HG02884 (cell line): Measurements from ENCODE around the gene FREM1.

Experiments used
- ATAC-seq: cut with Tn5 transposase; IDR thresholded peaks from one replicate; pipeline ENCODE4 v1.9.1; 2021; ENCODE audit warnings: mild to moderate bottlenecking, moderate library complexity; ENCODE audit not compliant: unreplicated experiment

Gene FREM1

GRCh38 chr9:14870090-14870489, 40.1 kb downstream of the FREM1 start:
- ATAC-seq: no peak

GRCh38 chr9:14869671-14870070, 40.6 kb downstream of the FREM1 start:
- ATAC-seq: no peak

DNA sequence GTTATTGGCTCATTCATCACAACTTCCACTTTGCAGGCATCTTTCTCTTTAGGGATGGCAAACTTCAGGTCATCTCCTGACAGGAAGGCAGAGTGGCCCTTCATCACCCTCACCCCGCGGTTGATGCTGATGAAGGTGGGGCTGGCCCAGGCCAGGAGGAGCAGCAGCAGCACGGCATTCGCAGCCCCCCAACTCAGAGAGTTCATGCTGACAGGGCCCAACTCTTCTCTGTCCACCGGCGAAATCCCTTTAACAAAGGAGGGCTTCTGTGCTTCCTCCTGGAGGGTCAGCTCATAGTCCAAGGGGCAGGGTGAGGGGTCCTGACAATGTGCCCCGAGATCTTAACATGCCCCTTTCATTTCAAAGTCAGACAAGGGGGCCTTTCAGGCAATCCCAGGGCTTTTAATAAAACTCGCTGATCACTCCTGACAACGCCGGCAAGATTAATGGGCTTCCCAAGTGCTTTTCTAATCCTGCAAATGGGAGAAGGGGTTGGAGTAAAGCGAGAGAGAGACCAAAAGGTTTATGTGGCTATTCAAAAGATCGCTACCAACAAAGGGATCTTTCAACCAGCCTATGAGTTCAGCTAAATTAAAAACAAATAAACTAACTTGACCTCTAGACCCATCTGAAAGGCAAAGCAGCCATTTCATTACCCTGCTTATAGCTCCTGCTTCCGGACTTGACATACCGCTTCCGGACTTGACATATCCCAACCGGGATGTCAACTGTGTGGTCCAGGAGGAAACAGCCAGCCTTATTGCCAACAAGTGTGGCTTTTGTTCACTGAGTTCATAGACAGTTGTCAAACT, 41.2 kb downstream of the FREM1 start:
- no peak for ATAC-seq

DNA sequence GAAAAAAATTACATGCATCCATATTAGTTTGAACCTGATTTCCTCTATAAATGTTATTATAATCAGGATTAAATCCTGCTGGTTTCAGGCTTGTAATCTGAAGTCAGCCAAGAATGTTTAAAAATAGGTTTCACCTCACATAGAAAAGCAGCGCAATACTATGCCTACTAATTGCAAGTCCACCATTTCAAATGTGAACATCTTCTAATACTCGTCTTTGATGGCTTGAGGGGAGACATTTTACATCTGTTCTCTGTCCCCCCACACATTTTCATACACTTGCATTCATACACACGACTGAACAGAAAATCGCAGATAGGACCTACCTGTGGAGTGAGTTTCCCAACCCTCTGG, 41.8 kb downstream of the FREM1 start:
- ATAC-seq: no peak

DNA sequence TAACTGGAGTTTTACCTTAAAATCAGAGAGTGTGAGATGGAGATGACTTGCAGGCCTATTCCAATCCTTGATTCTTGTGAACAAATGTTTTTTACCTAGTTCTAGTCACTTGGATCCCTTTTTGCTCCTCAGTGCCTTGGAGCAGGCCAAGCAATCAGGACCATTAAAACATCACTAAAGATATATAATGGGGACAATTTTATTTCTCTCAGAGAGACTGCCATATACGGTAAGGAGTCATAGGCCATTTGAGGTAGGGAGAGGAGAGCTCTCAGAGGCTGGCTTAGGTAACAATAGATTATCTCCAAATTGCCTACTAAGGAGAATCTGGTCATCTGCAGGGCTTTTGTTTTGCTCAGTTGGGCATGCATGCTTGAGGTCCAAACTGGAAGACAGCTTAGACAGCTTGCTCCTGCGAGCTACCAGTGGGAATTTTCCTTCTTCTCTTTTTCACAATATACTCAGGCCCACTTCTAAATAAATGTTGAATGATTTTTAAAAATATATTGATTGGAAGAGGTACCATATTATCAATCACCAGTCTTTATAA, 44.0 kb downstream of the FREM1 start:
- no peak for ATAC-seq

GRCh38 chr9:14864309-14864708, 45.9 kb downstream of the FREM1 start:
- no peak for ATAC-seq

DNA sequence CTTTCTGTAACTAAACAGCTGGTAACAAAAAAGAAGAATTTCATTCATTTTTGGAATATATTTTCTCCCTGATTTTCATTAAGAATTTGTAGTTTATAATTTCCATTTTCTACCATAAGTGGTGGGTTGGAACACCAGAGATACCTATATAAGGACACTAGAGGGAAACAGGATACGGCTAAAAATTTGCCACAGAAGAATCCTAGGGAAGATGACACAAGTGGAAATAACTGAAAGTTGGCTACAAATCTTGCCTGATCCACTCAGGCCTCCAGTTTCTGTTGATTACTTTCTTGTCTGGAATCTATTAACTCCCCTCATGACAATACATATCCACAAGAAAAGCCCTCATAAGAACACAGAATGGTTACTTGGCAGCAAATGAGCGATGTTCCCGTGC, 46.8 kb downstream of the FREM1 start:
- no peak for ATAC-seq

GRCh38 chr9:14857449-14858305, 52.6 kb downstream of the FREM1 start:
- ATAC-seq: no peak

GRCh38 chr9:14849851-14850250, 60.4 kb downstream of the FREM1 start:
- no peak for ATAC-seq

DNA sequence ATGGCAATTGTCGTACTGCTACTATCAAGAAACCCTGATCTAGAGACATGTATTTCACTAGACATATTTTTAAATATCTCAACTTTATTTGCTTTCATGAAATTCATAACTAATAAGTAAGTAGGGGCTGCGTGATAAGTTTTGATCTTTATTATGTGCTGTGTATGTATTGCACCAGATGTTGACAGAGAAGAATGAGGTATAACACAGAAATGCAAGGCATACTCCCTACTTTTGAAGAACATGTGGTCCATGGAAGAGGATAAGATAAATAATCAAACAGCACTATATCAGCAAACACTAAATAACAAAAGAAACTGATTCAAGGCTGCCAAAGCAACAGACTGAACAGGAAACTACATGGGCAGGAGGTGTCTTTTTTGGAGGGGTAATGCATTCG, 60.9 kb downstream of the FREM1 start:
- no peak for ATAC-seq

GRCh38 chr9:14846871-14847311, 63.3 kb downstream of the FREM1 start:
- ATAC-seq: peak; percentile 96

DNA sequence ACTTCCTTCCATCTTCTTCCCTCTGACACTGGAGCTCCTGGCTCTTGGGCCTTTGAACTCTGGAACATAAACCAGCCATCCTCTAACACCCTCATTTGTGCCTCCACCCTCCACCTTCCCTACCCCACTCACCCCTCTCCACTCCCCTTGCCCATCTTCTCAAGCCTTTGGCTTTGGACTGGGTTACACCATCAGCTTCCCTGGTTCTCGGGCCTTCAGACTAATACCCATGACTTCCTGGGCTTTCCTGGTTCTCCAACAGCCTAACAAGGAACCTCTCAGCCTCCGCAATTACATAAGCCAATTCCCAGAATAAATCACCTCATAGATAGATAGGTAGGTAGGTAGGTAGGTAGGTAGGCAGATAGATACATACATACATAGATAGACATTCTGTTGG, 67.1 kb downstream of the FREM1 start:
- no peak for ATAC-seq

DNA sequence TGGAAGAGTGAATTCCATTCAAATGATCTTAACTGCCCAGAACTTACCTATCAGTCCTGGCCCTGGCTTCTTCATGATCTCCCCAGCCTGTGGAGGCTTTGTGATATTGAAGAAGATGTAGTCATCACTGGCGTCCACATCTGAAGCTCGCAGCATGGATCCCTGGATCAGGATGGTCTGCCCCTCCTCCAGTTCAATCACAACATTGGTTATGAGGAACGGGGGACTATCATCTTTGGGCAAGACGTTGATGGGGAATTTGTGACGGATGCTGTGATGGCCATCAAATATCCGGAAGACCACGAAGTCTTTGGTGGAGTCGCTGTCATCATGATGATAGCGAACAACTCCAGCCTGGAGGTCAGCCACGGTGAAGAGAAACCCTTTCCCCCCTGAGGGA, 68.0 kb downstream of the FREM1 start:
- ATAC-seq: no peak

GRCh38 chr9:14838701-14839100, 71.5 kb downstream of the FREM1 start:
- ATAC-seq: no peak

GRCh38 chr9:14836885-14837284, 73.3 kb downstream of the FREM1 start:
- no peak for ATAC-seq

DNA sequence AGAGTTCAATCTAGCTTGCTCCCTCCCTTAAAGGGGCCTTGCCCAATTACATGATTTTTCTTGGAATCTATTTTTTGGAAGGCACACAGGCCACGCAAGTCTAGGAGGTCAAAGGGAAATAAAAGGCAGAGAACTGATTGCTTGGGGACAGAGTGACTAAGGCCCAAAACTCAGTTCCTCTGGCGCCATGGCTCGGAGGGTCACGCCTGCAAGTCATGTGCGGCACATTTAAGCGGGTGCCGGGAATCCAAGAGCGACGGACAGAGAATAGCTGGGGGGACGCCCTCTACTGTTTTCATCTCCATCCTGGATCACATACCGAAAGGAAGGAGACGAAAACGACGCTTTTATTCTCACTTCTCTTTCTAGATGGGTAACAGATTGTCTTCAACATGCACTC, 78.6 kb downstream of the FREM1 start:
- ATAC-seq: no peak

DNA sequence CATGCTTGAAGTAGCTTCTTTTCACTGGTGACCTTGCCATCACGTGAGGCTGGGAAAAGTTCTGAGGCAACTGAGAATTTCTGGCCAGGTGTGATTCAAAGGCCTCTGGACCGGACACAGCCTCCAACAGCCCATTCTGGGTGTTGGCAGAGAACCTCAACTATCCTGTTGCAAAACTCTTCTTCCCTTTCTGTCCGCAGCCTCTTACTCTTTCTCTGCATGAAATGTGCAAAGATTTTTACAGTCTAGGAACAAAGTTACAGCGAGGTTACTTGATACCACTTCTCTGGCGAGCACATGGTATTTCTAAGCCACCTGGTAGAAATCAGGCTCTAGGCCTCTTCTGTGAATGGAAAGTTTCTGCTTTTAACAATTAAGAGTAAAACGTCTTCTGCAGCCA, 79.2 kb downstream of the FREM1 start:
- ATAC-seq: no peak

DNA sequence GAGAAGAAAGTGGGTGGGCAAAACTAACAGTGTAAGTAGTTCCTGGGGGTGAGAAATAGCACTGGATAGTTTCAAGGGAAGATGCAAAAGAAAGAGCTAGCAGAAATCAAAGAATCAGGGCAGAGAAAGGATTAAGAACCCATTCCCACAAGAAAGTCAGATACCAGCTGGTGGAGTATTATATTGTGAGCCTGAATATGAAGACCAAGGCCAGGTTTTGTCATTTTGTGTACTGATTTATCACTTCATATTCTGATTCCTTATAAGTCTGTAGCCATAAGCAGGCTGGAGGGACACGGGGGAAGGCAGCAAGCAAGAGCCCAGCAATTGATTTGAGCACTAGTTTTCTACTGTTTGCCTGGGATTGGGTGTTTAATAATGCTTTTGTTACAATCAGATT, 80.2 kb downstream of the FREM1 start:
- ATAC-seq: no peak

- ATAC-seq: no peak
Measured at GRCh38 chr9:14829204-14829603, 81.0 kb downstream of the FREM1 start.

DNA sequence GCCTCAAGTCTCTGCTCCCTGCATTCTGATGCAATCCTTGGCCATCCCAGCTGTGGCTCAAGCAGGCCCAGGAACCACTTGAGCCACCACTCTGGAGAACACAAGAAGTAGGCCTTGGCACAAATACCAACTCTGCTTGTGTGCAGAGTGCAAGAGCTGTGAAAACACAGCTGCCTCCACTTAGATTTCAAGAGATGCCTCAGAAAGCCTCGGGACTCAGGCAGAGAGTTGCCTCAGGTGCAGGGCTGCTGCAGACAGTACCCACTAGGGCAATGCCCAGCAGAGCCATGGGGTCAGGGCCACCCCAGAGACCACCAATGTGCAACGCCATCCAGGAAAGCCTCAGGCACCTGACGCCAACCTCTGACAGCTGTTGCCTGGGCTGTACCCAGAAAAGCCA, 82.4 kb downstream of the FREM1 start:
- ATAC-seq: no peak

DNA sequence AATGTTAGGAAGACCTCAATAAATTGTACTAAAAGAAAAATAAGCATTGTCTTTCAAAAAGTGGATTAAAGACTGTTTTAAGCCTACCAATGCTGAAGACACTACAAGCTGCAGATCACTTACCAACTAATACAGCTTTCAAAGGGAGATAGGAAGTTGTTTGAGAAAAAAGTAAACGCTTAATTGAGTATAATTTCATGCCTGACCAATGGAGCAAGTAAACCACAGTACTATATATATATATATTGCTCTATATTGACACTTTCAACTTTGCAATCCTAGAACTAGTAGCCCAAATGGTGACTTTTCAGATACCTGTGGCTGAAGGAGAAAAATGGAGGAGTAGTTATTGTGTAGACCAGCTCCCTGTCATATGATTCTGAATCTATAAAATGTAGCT, 85.7 kb downstream of the FREM1 start:
- no peak for ATAC-seq

DNA sequence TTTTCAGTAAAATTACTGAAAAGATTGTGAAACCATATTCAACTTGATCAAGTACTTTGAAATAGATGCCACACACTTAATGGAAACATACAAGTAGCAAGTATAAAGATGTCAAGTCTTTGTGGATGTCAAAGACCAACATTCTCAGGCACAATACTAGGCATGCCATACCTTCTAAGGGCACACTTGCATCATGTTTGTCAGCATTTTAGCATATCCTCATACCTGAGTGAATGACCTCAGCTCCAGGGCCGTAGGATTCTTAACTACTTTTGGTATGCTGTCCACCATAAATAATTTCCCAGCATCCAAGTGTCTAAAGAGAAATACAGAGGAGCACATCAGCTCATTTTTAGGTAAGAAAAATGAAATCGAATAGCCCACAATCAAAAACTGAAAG, 86.4 kb downstream of the FREM1 start:
- no peak for ATAC-seq
